Heart left ventricle (tissue), 13 donors: Measurements from ENCODE around the gene IGSF22.

ENCODE experiments used
- CTCF ChIP-seq, 12 donors: fragments of 200-600 bp; sonication (generic) in 4 of 12; IDR thresholded peaks; one replicate each; pipeline versions ENCODE4 v1.5.0 to v1.8.0; 2018 to 2022; ENCODE audit warnings: antibody characterized with exemption in 12 of 12, mild to moderate bottlenecking in 5 of 12
- POLR2A ChIP-seq, 2 donors: fragments of 450-650 bp; IDR thresholded peaks; one replicate each; pipeline ENCODE4 v1.6.1; 2017; ENCODE audit warnings: antibody characterized with exemption in 2 of 2, mild to moderate bottlenecking in 2 of 2, moderate library complexity in 2 of 2
- donor health status: ischemic (EF 13 %, LVEDD 7.1; RV severe dilation, severe dysfunction).
- donor health status: DM: no; HTN: yes; CAD: no.
- donor health status: DM: no; HTN: no; CAD: no.
- donor health status: ischemic (EF 25% LVEDD 6.9; RV normal size, moderate dysfunction).
- donor health status: ischemic (EF 25% LVEDD 5.7; RV mildly dilated, moderate dysfunction).
- donor health status: ischemic (EF 35%, LVEDD 5.7; RV mildly dilated, moderate dysfunction).
- donor health status: nonischemic (EF 11% LVEDD 7.7; RV severe dilation, severe dysfunction).
- donor health status: DM: yes; HTN: yes; CAD: no.
- donor health status: PGD.
- donor health status: ischemic (EF 29% LVEDD 5.4; RV normal size, mild dysfunction).
- donor health status: nonischemic (EF 23%, LVEDD 6.1; RV moderate dilation, normal function).

- no peak for TF ChIP-seq CTCF (IDR thresholded peaks at IDR 0.05)
- TF ChIP-seq POLR2A (IDR thresholded peaks at IDR 0.05) = peak; percentile 84 to 87
Measured at GRCh38 chr11:18698341-18699268, 27.4 kb downstream of the IGSF22 start, which contains the start of gene TMEM86A.
